HEK293 (cell line): Measurements from ENCODE around the gene WWOX.

ENCODE experiments used
- CTCF ChIA-PET: fragments of 350-600 bp; formaldehyde crosslinking; extraction: SDS; loops from one replicate; lab custom pipeline; 2021; ENCODE audit warnings: antibody characterized with exemption; lab: Yijun Ruan, JAX
- POLR2A ChIA-PET: fragments of 300-600 bp; formaldehyde crosslinking; extraction: SDS; loops from one replicate; lab custom pipeline; 2020; ENCODE audit warnings: antibody characterized with exemption, inconsistent platforms; lab: Yijun Ruan, JAX
- H3K27ac ChIP-seq: fragments of 200-500 bp; sonication (Bioruptor generic); 2 replicates; pipeline ENCODE4 v1.5.1; 2014; ENCODE audit warnings: low read depth, low read length, control low read depth, inconsistent platforms; ENCODE audit errors: extremely low read depth
- H3K36me3 ChIP-seq, 2 experiments: fragments of 200-500 bp in 1 of 2; sonication (Bioruptor generic) in 1 of 2; 1 replicate in 1 of 2; 2 replicates in 1 of 2; pipeline ENCODE4 v1.5.1; 2014 to 2017; ENCODE audit warnings: inconsistent platforms in 2 of 2, low read length in 2 of 2; ENCODE audit not compliant: control insufficient read depth in 2 of 2, insufficient read depth in 1 of 2
- H3K4me1 ChIP-seq: fragments of 200-500 bp; sonication (Bioruptor generic); 2 replicates; pipeline ENCODE4 v1.5.1; 2014; ENCODE audit warnings: mild to moderate bottlenecking, low read length, inconsistent platforms; ENCODE audit not compliant: control insufficient read depth, insufficient read depth
- H3K4me3 ChIP-seq: 2 replicates; pipeline ENCODE4 v1.5.1; 2011; ENCODE audit warnings: low read depth, mild to moderate bottlenecking, control low read depth, low read length, moderate library complexity
- H3K9me3 ChIP-seq: fragments of 200-500 bp; sonication (Bioruptor generic); 2 replicates; pipeline ENCODE4 v1.5.1; 2014; ENCODE audit warnings: low read depth, low read length, inconsistent platforms; ENCODE audit not compliant: control insufficient read depth, insufficient read depth
- GLIS2 ChIP-seq: fragments of 450-650 bp; formaldehyde crosslinking; IDR thresholded peaks from 2 replicates; pipeline ENCODE4 v1.5.1; 2016; ENCODE audit warnings: missing biosample characterization, missing genetic modification characterization
- KLF8 ChIP-seq: fragments of 450-650 bp; formaldehyde crosslinking; IDR thresholded peaks from 2 replicates; pipeline ENCODE4 v1.5.1; 2016; ENCODE audit warnings: missing biosample characterization, missing genetic modification characterization
- SCRT1 ChIP-seq: fragments of 450-650 bp; formaldehyde crosslinking; IDR thresholded peaks from 2 replicates; pipeline ENCODE4 v1.5.1; 2016; ENCODE audit warnings: missing biosample characterization, missing genetic modification characterization, borderline replicate concordance
- SETDB1 ChIP-seq: IDR thresholded peaks from one replicate; pipeline ENCODE4 v1.6.1; 2017; ENCODE audit warnings: mild to moderate bottlenecking, low read length, moderate library complexity, mixed read lengths; ENCODE audit not compliant: insufficient read length
- ZBTB17 ChIP-seq: fragments of 450-650 bp; formaldehyde crosslinking; IDR thresholded peaks from 2 replicates; pipeline ENCODE4 v1.5.1; 2016; ENCODE audit warnings: missing biosample characterization, missing genetic modification characterization
- ZEB2 ChIP-seq: fragments of 450-650 bp; formaldehyde crosslinking; IDR thresholded peaks from 2 replicates; pipeline ENCODE4 v1.5.1; 2016; ENCODE audit warnings: missing biosample characterization, missing genetic modification characterization
- ZNF10 ChIP-seq: fragments of 450-650 bp; formaldehyde crosslinking; IDR thresholded peaks from 2 replicates; pipeline ENCODE4 v1.5.1; 2017; ENCODE audit warnings: missing biosample characterization, missing genetic modification characterization
- ZNF391 ChIP-seq: fragments of 450-650 bp; formaldehyde crosslinking; IDR thresholded peaks from 2 replicates; pipeline ENCODE4 v1.5.1; 2016; ENCODE audit warnings: low read depth, missing biosample characterization, missing genetic modification characterization, borderline replicate concordance
- ZNF433 ChIP-seq: fragments of 450-650 bp; formaldehyde crosslinking; IDR thresholded peaks from 2 replicates; pipeline ENCODE4 v1.5.1; 2016; ENCODE audit warnings: missing biosample characterization, missing genetic modification characterization, low read depth
- ZNF561 ChIP-seq: fragments of 450-650 bp; IDR thresholded peaks from 2 replicates; pipeline ENCODE4 v1.5.1; 2018; ENCODE audit warnings: missing biosample characterization, missing genetic modification characterization, borderline replicate concordance
- ZNF571 ChIP-seq: fragments of 450-650 bp; formaldehyde crosslinking; IDR thresholded peaks from 2 replicates; pipeline ENCODE4 v1.5.0; 2017; ENCODE audit warnings: missing biosample characterization, missing genetic modification characterization
- ZNF596 ChIP-seq: fragments of 450-650 bp; IDR thresholded peaks from 2 replicates; pipeline ENCODE4 v1.5.0; 2018; ENCODE audit warnings: missing biosample characterization, mild to moderate bottlenecking, missing genetic modification characterization, moderate library complexity
- ZNF791 ChIP-seq: fragments of 450-650 bp; formaldehyde crosslinking; IDR thresholded peaks from 2 replicates; pipeline ENCODE4 v1.5.1; 2016; ENCODE audit warnings: missing biosample characterization, missing genetic modification characterization
- ZNF792 ChIP-seq: fragments of 450-650 bp; formaldehyde crosslinking; IDR thresholded peaks from 2 replicates; pipeline ENCODE4 v1.5.1; 2016; ENCODE audit warnings: missing biosample characterization, missing genetic modification characterization
- TF ChIP-seq, protein P1 (sequence below): fragments of 450-650 bp; formaldehyde crosslinking; IDR thresholded peaks from 2 replicates; pipeline ENCODE4 v1.5.1; 2016; ENCODE audit warnings: missing biosample characterization, missing genetic modification characterization
- TF ChIP-seq, protein P2 (sequence below): fragments of 450-650 bp; formaldehyde crosslinking; IDR thresholded peaks from 2 replicates; pipeline ENCODE4 v1.5.1; 2016; ENCODE audit warnings: missing biosample characterization, missing genetic modification characterization
- TF ChIP-seq, protein P3 (sequence below): fragments of 450-650 bp; formaldehyde crosslinking; IDR thresholded peaks from 2 replicates; pipeline ENCODE4 v1.5.1; 2017; ENCODE audit warnings: missing biosample characterization, missing genetic modification characterization
- TF ChIP-seq, protein P4 (sequence below): fragments of 450-650 bp; formaldehyde crosslinking; IDR thresholded peaks from 2 replicates; pipeline ENCODE4 v1.5.1; 2016; ENCODE audit warnings: missing biosample characterization, missing genetic modification characterization

WWOX gene

DNA sequence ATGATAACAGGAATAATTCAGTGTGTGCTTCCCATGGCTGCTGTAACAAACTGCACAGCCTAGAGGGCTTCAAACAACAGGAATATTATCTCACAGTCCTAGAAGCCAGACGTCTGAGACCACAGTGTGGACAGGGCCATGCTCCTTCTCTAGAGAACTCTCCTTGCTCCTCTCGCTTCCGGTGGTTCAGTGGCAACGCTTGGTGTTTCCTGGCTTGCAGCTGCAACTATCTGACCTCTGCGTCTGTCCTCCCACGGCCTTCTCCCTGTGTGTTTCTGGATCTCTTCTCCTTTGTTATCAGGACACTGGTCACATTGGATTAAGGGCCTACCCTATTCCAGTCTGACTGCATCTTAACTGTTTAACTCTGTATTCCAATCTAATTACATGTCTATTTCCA, 1086.7 kb downstream of the WWOX start:
- H3K4me1 ChIP-seq = no peaks in the 10 kb centered on the region
- no peak overlapping the region for H3K4me3 ChIP-seq
- ChIA-PET CTCF (no interaction called here), POLR2A (no interaction called here)
- no peak overlapping the region for H3K27ac ChIP-seq
- no peaks in the 10 kb centered on the region for H3K36me3 ChIP-seq
- no peaks in the 10 kb centered on the region for H3K9me3 ChIP-seq
- no peak for TF ChIP-seq GLIS2 (tag by site-specific recombination)
- TF ChIP-seq, protein P1, sequence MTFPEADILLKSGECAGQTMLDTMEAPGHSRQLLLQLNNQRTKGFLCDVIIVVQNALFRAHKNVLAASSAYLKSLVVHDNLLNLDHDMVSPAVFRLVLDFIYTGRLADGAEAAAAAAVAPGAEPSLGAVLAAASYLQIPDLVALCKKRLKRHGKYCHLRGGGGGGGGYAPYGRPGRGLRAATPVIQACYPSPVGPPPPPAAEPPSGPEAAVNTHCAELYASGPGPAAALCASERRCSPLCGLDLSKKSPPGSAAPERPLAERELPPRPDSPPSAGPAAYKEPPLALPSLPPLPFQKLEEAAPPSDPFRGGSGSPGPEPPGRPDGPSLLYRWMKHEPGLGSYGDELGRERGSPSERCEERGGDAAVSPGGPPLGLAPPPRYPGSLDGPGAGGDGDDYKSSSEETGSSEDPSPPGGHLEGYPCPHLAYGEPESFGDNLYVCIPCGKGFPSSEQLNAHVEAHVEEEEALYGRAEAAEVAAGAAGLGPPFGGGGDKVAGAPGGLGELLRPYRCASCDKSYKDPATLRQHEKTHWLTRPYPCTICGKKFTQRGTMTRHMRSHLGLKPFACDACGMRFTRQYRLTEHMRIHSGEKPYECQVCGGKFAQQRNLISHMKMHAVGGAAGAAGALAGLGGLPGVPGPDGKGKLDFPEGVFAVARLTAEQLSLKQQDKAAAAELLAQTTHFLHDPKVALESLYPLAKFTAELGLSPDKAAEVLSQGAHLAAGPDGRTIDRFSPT (tag by site-specific recombination) = no peak
- TF ChIP-seq, protein P2, sequence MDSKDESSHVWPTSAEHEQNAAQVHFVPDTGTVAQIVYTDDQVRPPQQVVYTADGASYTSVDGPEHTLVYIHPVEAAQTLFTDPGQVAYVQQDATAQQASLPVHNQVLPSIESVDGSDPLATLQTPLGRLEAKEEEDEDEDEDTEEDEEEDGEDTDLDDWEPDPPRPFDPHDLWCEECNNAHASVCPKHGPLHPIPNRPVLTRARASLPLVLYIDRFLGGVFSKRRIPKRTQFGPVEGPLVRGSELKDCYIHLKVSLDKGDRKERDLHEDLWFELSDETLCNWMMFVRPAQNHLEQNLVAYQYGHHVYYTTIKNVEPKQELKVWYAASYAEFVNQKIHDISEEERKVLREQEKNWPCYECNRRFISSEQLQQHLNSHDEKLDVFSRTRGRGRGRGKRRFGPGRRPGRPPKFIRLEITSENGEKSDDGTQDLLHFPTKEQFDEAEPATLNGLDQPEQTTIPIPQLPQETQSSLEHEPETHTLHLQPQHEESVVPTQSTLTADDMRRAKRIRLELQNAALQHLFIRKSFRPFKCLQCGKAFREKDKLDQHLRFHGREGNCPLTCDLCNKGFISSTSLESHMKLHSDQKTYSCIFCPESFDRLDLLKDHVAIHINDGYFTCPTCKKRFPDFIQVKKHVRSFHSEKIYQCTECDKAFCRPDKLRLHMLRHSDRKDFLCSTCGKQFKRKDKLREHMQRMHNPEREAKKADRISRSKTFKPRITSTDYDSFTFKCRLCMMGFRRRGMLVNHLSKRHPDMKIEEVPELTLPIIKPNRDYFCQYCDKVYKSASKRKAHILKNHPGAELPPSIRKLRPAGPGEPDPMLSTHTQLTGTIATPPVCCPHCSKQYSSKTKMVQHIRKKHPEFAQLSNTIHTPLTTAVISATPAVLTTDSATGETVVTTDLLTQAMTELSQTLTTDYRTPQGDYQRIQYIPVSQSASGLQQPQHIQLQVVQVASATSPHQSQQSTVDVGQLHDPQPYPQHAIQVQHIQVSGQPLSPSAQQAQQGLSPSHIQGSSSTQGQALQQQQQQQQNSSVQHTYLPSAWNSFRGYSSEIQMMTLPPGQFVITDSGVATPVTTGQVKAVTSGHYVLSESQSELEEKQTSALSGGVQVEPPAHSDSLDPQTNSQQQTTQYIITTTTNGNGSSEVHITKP (tag by site-specific recombination) = no peak
- TF ChIP-seq ZNF791 (tag by site-specific recombination) = no peak
- no peak for TF ChIP-seq KLF8 (tag by site-specific recombination)
- TF ChIP-seq ZEB2 (tag by site-specific recombination) = no peak
- no peak for TF ChIP-seq ZBTB17
- no peak for TF ChIP-seq ZNF596 (tag by site-specific recombination)
- no peak for TF ChIP-seq ZNF433 (tag by site-specific recombination)
- TF ChIP-seq, protein P3, sequence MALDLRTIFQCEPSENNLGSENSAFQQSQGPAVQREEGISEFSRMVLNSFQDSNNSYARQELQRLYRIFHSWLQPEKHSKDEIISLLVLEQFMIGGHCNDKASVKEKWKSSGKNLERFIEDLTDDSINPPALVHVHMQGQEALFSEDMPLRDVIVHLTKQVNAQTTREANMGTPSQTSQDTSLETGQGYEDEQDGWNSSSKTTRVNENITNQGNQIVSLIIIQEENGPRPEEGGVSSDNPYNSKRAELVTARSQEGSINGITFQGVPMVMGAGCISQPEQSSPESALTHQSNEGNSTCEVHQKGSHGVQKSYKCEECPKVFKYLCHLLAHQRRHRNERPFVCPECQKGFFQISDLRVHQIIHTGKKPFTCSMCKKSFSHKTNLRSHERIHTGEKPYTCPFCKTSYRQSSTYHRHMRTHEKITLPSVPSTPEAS = no peak
- no peak for TF ChIP-seq SETDB1

DNA sequence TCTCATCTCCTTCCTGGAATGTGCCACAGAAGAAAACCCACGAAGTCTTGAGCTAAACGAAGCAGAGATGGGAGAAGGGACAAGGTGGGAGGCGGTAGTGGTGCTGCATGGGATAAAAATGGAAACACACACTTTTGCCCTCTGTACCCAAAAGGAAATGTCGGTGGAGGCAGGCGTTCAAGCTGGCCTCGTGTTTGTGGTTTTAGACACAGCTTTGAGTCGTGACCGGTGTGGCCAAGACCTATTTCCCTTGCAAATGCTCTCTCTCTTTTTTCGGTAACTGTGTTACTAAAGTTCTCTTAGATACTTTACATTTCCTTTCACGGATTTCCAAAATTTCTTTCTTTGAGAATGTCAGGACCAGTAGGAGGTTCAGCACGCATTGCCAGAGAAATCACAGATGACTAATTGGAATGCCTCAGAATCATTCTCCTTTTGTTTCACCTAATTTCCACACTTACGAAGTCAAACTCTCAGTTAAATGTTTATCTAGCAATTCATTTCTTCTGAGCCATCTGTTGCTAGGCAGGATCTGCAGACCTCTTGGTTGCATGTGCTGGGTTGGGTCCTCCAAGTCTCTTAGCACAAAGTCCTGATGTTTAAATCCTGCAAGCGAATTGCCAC, 1088.8 kb downstream of the WWOX start:
- no peaks in the 10 kb centered on the region for H3K4me1 ChIP-seq
- no peak for TF ChIP-seq ZNF391 (tag by site-specific recombination)
- TF ChIP-seq ZNF10 (tag by site-specific recombination) = no peak
- no peak for TF ChIP-seq ZNF561
- no peak for TF ChIP-seq SCRT1
- TF ChIP-seq, protein P4, sequence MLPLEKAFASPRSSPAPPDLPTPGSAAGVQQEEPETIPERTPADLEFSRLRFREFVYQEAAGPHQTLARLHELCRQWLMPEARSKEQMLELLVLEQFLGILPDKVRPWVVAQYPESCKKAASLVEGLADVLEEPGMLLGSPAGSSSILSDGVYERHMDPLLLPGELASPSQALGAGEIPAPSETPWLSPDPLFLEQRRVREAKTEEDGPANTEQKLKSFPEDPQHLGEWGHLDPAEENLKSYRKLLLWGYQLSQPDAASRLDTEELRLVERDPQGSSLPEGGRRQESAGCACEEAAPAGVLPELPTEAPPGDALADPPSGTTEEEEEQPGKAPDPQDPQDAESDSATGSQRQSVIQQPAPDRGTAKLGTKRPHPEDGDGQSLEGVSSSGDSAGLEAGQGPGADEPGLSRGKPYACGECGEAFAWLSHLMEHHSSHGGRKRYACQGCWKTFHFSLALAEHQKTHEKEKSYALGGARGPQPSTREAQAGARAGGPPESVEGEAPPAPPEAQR (tag by site-specific recombination) = no peak
- TF ChIP-seq ZNF571 (tag by site-specific recombination) = no peak
- TF ChIP-seq ZNF792 (tag by site-specific recombination) = no peak
- no peaks in the 10 kb centered on the region for H3K36me3 ChIP-seq
- H3K9me3 ChIP-seq = no peaks in the 10 kb centered on the region
- H3K27ac ChIP-seq = no peak overlapping the region
- ChIA-PET POLR2A (no interaction called here), CTCF (interaction anchor here (0.6 kb wide), 2 partner anchors 212 to 755 kb away, joined by 3 to 5 read pairs; no protein-coding TSS in a partner anchor)
- no peak overlapping the region for H3K4me3 ChIP-seq
